Measurements from ENCODE around the gene FOXP3.

DNA sequence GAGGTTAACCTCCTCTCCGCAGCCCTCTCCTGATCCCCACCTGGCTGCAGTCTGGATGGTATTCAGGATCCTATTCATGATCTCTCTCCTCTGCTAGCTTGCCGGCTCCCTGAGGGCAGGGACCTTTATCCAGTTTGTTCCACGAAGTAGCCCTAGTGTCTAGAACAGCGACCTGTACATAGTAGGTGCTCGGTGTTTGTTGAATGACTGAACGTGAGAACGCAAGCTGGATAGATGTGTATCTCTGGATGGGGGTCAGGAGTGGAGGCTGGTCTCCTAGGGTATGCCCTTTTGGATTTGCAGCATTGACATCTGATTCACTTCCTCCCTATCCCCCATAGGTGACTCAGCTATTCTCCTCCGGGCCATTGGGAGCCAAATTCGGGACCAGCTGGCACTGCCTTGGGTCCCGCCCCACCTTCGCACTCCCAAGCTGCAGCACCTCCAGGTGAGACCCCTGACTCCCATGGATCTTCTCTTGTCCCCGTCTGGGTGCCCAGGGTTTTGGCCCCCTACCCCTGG, 21.9 kb downstream of the FOXP3 start:
- TF ChIP-seq, protein P1, sequence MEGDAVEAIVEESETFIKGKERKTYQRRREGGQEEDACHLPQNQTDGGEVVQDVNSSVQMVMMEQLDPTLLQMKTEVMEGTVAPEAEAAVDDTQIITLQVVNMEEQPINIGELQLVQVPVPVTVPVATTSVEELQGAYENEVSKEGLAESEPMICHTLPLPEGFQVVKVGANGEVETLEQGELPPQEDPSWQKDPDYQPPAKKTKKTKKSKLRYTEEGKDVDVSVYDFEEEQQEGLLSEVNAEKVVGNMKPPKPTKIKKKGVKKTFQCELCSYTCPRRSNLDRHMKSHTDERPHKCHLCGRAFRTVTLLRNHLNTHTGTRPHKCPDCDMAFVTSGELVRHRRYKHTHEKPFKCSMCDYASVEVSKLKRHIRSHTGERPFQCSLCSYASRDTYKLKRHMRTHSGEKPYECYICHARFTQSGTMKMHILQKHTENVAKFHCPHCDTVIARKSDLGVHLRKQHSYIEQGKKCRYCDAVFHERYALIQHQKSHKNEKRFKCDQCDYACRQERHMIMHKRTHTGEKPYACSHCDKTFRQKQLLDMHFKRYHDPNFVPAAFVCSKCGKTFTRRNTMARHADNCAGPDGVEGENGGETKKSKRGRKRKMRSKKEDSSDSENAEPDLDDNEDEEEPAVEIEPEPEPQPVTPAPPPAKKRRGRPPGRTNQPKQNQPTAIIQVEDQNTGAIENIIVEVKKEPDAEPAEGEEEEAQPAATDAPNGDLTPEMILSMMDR (IDR thresholded peaks at IDR 0.05): no peak
- TF ChIP-seq EP300 (IDR thresholded peaks at IDR 0.05; ENCODE audit: low read depth): no peak

Measured in transverse colon (tissue), 3 donors.